22Rv1 (cell line): ENCODE results near the gene MAPK14.

Source experiments
- H3K27ac ChIP-seq: fragments of 450-650 bp; 2 replicates; pipeline ENCODE4 v1.5.1; 2017
- ZFX ChIP-seq: fragments of 450-650 bp; IDR thresholded peaks from 2 replicates; pipeline ENCODE4 v1.6.1; 2017; ENCODE audit warnings: antibody characterized with exemption, borderline replicate concordance
- TF ChIP-seq, protein P1 (sequence below): fragments of 450-650 bp; IDR thresholded peaks from 2 replicates; pipeline ENCODE4 v1.5.1; 2017; ENCODE audit warnings: mild to moderate bottlenecking

The MAPK14 gene

DNA sequence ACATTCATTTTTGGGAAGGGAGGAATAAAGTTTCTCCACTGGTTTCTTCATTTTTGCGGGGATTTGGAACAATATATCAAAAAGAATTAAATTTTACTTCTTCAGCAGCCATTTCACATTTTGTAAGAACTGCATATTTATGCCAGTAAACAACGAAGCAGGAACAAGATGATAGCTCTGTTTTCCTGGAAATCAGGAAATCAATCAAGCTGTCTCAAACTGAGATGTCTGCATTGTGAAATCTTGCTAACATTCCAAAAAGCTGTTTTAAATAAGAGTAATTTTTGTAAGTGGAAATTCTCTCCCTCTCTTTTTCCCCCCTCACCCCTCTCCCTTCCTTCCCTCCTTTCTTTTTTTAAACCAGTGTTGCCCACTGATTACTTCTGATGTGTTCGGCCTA is 122.7 kb downstream of the MAPK14 start:
- TF ChIP-seq, protein P1, sequence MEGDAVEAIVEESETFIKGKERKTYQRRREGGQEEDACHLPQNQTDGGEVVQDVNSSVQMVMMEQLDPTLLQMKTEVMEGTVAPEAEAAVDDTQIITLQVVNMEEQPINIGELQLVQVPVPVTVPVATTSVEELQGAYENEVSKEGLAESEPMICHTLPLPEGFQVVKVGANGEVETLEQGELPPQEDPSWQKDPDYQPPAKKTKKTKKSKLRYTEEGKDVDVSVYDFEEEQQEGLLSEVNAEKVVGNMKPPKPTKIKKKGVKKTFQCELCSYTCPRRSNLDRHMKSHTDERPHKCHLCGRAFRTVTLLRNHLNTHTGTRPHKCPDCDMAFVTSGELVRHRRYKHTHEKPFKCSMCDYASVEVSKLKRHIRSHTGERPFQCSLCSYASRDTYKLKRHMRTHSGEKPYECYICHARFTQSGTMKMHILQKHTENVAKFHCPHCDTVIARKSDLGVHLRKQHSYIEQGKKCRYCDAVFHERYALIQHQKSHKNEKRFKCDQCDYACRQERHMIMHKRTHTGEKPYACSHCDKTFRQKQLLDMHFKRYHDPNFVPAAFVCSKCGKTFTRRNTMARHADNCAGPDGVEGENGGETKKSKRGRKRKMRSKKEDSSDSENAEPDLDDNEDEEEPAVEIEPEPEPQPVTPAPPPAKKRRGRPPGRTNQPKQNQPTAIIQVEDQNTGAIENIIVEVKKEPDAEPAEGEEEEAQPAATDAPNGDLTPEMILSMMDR: no peak
- no peak overlapping the region for H3K27ac ChIP-seq

DNA sequence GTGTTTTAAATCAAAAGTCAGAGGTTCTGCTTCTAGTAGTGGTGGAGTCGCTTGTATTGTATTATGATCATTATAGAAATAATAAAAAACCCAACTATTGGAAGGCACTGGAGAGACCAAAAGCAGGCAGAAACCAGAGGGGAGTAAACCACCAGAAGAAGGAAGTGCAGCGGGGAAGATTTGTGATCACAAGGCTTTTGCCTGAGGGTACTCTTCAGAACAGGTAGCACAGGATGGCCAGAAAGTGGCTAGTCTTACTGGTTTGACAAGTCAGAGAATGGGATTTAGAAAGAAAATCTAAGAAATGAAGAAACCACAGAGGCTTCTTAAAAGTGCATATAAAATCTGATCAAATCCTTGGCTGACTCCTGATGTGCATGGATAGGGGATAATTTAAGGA is 126.7 kb downstream of the MAPK14 start:
- no peak for TF ChIP-seq ZFX
- TF ChIP-seq, protein P1: no peak
- H3K27ac ChIP-seq: peak overlapping the region; percentile 76

DNA sequence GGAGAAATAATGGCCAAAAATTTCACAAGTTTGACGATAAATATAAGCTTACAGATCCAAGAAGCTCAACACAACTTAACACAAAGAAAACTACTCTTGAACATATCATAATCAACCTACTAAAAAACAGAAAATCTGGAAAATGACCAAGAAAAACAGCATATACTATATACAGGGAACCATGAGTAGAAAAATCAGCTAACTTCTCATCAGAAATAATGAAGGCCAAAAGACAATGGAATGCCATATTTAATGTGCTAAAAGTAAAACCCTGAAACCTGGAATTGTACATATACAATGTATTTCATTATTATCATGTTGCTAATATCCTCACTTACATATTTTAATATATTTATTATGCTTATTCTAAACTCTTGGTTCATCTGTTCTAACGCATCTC is 128.1 kb downstream of the MAPK14 start:
- no peak for TF ChIP-seq ZFX
- TF ChIP-seq, protein P1: no peak

DNA sequence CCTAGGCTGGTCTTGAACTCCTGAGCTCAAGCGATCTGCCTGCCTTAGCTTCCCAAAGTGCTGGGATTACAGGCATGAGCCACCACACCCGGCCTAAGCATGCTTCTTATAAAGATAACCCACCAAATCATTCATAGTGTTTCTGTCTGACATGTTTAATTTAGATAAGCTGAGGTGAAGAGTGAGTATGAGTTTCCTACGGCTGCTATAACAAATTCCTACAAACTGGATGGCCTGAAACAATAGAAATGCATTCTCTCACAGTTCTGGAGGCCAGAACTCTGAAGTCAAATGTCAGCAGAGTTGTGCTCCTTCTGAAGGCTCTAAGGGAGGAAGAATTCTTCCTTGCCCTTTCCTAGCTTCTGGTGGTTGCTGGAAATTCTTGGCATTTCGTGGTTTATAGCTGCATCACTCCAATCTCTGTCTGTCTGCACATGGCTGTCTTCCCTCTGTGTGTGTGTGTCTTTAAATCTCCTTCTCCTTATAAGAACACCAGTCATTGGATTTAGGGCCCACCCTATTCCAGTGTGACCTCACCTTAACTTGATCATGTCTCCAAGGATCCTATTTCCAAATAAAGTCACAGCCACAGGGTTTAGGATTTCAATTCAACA is 132.6 kb downstream of the MAPK14 start:
- no peak overlapping the region for H3K27ac ChIP-seq
- TF ChIP-seq, protein P1: no peak
- TF ChIP-seq ZFX: no peak

More for the DNA sequence above, 128.1 kb downstream of the MAPK14 start:
- H3K27ac ChIP-seq: no peak overlapping the region
